Common myeloid progenitor, CD34-positive (primary cell): ENCODE results near the gene HEATR5A.
"Not testable (repeated sequence)": the region's sequence is repeated elsewhere in the genome, so short reads cannot be mapped to it uniquely, and the experiment has no call there.

Source experiments
- CTCF ChIA-PET: fragments of 350-600 bp; sonication (Branson Sonifier 250); formaldehyde crosslinking; loops from one replicate; lab custom pipeline; 2021; ENCODE audit warnings: antibody characterized with exemption; lab: Charles Lee
- POLR2A ChIA-PET: fragments of 350-600 bp; sonication (Branson Sonifier 250); formaldehyde crosslinking; loops from one replicate; lab custom pipeline; 2021; ENCODE audit warnings: antibody characterized with exemption; lab: Charles Lee
- DNase-seq, 3 donors: peaks; one replicate each; pipeline versions ENCODE4 v3.0.0 to v3.0.0-alpha.2; 2013
- H3K27ac ChIP-seq, 2 experiments: 1 replicate in 1 of 2; 2 replicates in 1 of 2; pipeline ENCODE4 v1.7.0; 2013; ENCODE audit warnings: inconsistent platforms in 2 of 2, low read length in 2 of 2, mild to moderate bottlenecking in 2 of 2, low read depth in 1 of 2, moderate library complexity in 1 of 2; ENCODE audit not compliant: severe bottlenecking in 2 of 2, insufficient read depth in 1 of 2, poor library complexity in 1 of 2
- H3K27me3 ChIP-seq, 5 experiments: replicated peaks in 2 of 5; 1 replicate in 3 of 5; 2 replicates in 2 of 5; pipeline versions ENCODE4 v1.6.1 to v1.7.0; 2013; ENCODE audit warnings: low read length in 4 of 5, mild to moderate bottlenecking in 2 of 5, moderate library complexity in 2 of 5, inconsistent platforms in 1 of 5; ENCODE audit not compliant: insufficient read depth in 5 of 5, control insufficient read depth in 4 of 5
- H3K36me3 ChIP-seq, 4 experiments: 1 replicate in 2 of 4; 2 replicates in 2 of 4; pipeline versions ENCODE4 v1.6.1 to v1.7.0; 2013; ENCODE audit warnings: low read length in 3 of 4, control low read depth in 1 of 4, mild to moderate bottlenecking in 1 of 4; ENCODE audit not compliant: control insufficient read depth in 4 of 4, insufficient read depth in 4 of 4
- H3K4me1 ChIP-seq, 4 experiments: 1 replicate in 3 of 4; 2 replicates in 1 of 4; pipeline versions ENCODE4 v1.6.1 to v1.7.1; 2013; ENCODE audit warnings: low read length in 3 of 4, mild to moderate bottlenecking in 3 of 4, control low read depth in 1 of 4, inconsistent platforms in 1 of 4, moderate library complexity in 1 of 4; ENCODE audit not compliant: control insufficient read depth in 4 of 4, insufficient read depth in 4 of 4; ENCODE audit errors: control extremely low read depth in 1 of 4
- H3K4me3 ChIP-seq, 7 experiments: 1 replicate in 4 of 7; 2 replicates in 3 of 7; pipeline versions ENCODE4 v1.5.1 to v1.7.0; 2013; ENCODE audit warnings: mild to moderate bottlenecking in 7 of 7, low read length in 6 of 7, moderate library complexity in 6 of 7, inconsistent platforms in 2 of 7, low read depth in 2 of 7, control low read depth in 1 of 7; ENCODE audit not compliant: insufficient read depth in 4 of 7, control insufficient read depth in 1 of 7; ENCODE audit errors: extremely low read depth in 1 of 7
- H3K9me3 ChIP-seq, 5 experiments: 1 replicate in 4 of 5; 2 replicates in 1 of 5; pipeline versions ENCODE4 v1.6.1 to v1.7.1; 2013; ENCODE audit warnings: low read length in 4 of 5, mild to moderate bottlenecking in 2 of 5, inconsistent platforms in 1 of 5, low read depth in 1 of 5, moderate library complexity in 1 of 5; ENCODE audit not compliant: control insufficient read depth in 4 of 5, insufficient read depth in 2 of 5; ENCODE audit errors: control extremely low read depth in 1 of 5
- WGBS: methylation state at CpG from one replicate; pipeline ENCODE4 v1.1.5; 2013; ENCODE audit not compliant: insufficient coverage; 5-methylcytosine and 5-hydroxymethylcytosine counted together

The HEATR5A gene

GRCh38 chr14:31337331-31337730 lies 83.0 kb downstream of the HEATR5A start:
- POLR2A ChIA-PET = no interaction called here
- Histone ChIP-seq H3K36me3 (peaks cover 0 to 14% (median 9%) of the 10 kb centered on the region in 4 experiments), H3K4me3 (no peak overlapping the region), H3K27ac (no peak overlapping the region), H3K27me3 (no peaks in the 10 kb centered on the region), H3K9me3 (peaks cover 0 to 8% (median 0%) of the 10 kb centered on the region in 5 experiments), H3K4me1 (no peaks in the 10 kb centered on the region)
- CTCF ChIA-PET = no interaction called here
- DNase-seq = no peak
- 100% methylated on average over 2 of the region's 2 CpGs for WGBS

GRCh38 chr14:31336646-31337045 lies 83.7 kb downstream of the HEATR5A start:
- Histone ChIP-seq H3K4me3 (no peak overlapping the region), H3K9me3 (peaks cover 0 to 12% (median 1%) of the 10 kb centered on the region in 5 experiments), H3K27ac (no peak overlapping the region), H3K36me3 (peaks cover 0 to 20% (median 10%) of the 10 kb centered on the region in 4 experiments), H3K27me3 (no peaks in the 10 kb centered on the region), H3K4me1 (no peaks in the 10 kb centered on the region)
- ChIA-PET CTCF (no interaction called here), POLR2A (no interaction called here)
- DNase-seq = no peak
- WGBS = 100% methylated on average over 3 of the region's 4 CpGs

- CTCF ChIA-PET = not testable (repeated sequence)
- peaks cover 0 to 30% (median 8%) of the 10 kb centered on the region in 4 experiments for H3K36me3 ChIP-seq
- WGBS = no CpG with 5 or more reads among the region's 1 CpG
Measured at GRCh38 chr14:31331395-31331794, 89.0 kb downstream of the HEATR5A start.

GRCh38 chr14:31329876-31330521 lies 90.4 kb downstream of the HEATR5A start:
- Histone ChIP-seq H3K9me3 (peaks cover 0 to 26% (median 13%) of the 10 kb centered on the region in 5 experiments), H3K36me3 (peaks cover 0 to 30% (median 8%) of the 10 kb centered on the region in 4 experiments)
- WGBS = 95% methylated on average over 7 of the region's 8 CpGs
- H3K4me3 ChIP-seq, POLR2A ChIA-PET, H3K27me3 ChIP-seq, H3K27ac ChIP-seq, H3K4me1 ChIP-seq: not testable (repeated sequence)
- CTCF ChIA-PET = interaction anchor here (1.3 kb wide), 1 partner anchor 10 kb away, joined by 3 read pairs; no protein-coding TSS in a partner anchor
- DNase-seq = peak in 2 of 3 donors; percentile 4 to 17

More at GRCh38 chr14:31331395-31331794, 89.0 kb downstream of the HEATR5A start:
- H3K4me1 ChIP-seq, H3K4me3 ChIP-seq, DNase-seq, POLR2A ChIA-PET, H3K27me3 ChIP-seq, H3K27ac ChIP-seq: not testable (repeated sequence)
- peaks cover 0 to 26% (median 13%) of the 10 kb centered on the region in 5 experiments for H3K9me3 ChIP-seq

- CTCF ChIA-PET = interaction anchor here (0.8 to 1.3 kb wide), 4 partner anchors 27 to 179 kb away, joined by 3 to 5 read pairs (median 4); no protein-coding TSS in a partner anchor
- H3K36me3 ChIP-seq = peaks cover 0 to 11% (median 2%) of the 10 kb centered on the region in 4 experiments
- no peak overlapping the region for H3K4me3 ChIP-seq
- H3K9me3 ChIP-seq = peaks cover 0 to 10% (median 8%) of the 10 kb centered on the region in 5 experiments
- DNase-seq = peak; percentile 35 to 48 (median 43)
- H3K27ac ChIP-seq = no peak overlapping the region
- POLR2A ChIA-PET = no interaction called here
- H3K27me3 ChIP-seq = no peaks in the 10 kb centered on the region
- H3K4me1 ChIP-seq = no peaks in the 10 kb centered on the region
Measured at GRCh38 chr14:31326111-31326510, 94.2 kb downstream of the HEATR5A start.

- Histone ChIP-seq H3K27me3 (no peaks in the 10 kb centered on the region), H3K4me1 (no peaks in the 10 kb centered on the region), H3K27ac (no peak overlapping the region), H3K36me3 (peaks cover 0 to 3% (median 1%) of the 10 kb centered on the region in 4 experiments), H3K9me3 (no peaks in the 10 kb centered on the region), H3K4me3 (no peak overlapping the region)
- POLR2A ChIA-PET = no interaction called here
- DNase-seq = no peak
- no CpG with 5 or more reads among the region's 2 CpGs for WGBS
- CTCF ChIA-PET = interaction anchor here (1.8 kb wide), 1 partner anchor 223 kb away, joined by 3 read pairs; no protein-coding TSS in a partner anchor
Measured at GRCh38 chr14:31323419-31323818, 96.9 kb downstream of the HEATR5A start.
